HG02610 (cell line): Measurements from ENCODE around the gene TANGO6.

Source experiments
- ATAC-seq: cut with Tn5 transposase; IDR thresholded peaks from one replicate; pipeline ENCODE4 v1.9.1; 2021; ENCODE audit warnings: mild to moderate bottlenecking, moderate library complexity; ENCODE audit not compliant: unreplicated experiment

TANGO6 gene

GRCh38 chr16:69088684-69089083 lies 245.4 kb downstream of the TANGO6 start:
- ATAC-seq, result no peak

DNA sequence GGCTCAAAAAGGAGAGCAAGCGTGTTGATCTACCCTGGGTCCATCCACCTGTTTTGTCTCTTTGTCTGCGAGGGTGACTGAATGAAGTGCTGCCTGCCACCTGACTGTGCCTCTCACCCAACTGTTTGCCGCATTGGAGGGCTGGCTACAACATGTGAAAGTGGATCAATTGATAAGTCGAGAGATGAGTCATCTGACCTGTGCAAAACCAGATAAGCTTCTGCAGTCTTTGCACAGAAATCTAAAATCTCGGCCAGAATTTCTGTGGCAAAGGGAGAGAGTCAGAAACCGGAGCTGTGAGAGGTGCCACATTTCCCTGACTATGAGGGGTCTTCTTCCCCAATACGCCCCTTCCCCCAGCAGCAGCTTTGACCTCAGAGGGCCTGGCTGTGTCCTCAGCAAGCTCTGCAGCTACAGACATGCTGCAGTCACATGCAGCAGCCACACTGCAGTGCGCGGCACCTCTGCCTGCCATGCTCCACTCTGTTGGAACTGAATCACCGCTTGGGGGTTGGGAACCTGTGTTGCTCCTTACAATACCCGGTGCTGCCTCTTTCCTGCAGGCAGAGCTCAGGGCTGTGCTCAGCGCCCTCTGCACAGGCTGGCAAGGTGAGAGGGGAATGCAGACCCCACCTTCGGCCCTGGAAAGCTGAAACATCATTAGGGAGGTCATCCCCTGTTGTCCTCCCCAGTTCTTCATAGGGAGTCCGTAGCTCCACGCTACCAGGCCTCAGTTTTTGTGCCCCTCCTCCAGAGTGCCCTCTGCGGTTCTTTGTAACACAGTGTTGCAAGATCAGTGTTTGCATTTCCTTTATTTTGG lies 246.0 kb downstream of the TANGO6 start:
- no peak for ATAC-seq

- ATAC-seq, result no peak
Observed at GRCh38 chr16:69093974-69094373, 250.6 kb downstream of the TANGO6 start.

GRCh38 chr16:69094501-69094900 lies 251.2 kb downstream of the TANGO6 start:
- ATAC-seq, result no peak

GRCh38 chr16:69095193-69095592 lies 251.9 kb downstream of the TANGO6 start:
- no peak for ATAC-seq

DNA sequence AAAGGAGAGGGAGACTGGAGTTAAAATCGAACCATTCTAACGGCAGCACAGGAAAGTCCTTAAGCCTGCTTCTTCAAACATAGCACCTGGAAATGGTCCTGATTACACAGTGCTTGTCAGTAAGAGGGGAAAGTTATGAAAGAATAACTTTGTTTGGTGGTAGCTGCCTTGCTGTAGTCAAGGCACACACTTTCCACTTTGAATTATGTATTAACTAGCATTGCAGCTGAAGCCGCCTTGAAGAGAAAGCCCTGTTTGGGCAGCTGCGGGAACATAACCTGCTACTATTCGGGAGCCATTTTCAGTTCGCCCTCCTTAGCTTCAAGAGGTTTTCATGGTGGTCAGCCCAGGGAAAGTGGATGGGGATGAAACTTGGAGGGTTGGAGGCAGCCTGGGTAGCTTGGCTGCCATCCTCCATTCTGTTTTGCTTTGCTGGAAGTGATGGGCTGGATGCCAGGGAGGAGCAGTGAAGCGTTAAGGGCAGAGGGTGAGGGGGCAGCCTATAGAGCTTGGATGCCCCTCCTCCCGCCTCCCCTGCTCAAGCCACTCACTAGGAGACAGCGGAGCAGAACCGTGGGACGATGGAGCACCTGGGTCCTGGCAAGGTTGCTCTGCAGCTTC lies 256.9 kb downstream of the TANGO6 start:
- no peak for ATAC-seq

DNA sequence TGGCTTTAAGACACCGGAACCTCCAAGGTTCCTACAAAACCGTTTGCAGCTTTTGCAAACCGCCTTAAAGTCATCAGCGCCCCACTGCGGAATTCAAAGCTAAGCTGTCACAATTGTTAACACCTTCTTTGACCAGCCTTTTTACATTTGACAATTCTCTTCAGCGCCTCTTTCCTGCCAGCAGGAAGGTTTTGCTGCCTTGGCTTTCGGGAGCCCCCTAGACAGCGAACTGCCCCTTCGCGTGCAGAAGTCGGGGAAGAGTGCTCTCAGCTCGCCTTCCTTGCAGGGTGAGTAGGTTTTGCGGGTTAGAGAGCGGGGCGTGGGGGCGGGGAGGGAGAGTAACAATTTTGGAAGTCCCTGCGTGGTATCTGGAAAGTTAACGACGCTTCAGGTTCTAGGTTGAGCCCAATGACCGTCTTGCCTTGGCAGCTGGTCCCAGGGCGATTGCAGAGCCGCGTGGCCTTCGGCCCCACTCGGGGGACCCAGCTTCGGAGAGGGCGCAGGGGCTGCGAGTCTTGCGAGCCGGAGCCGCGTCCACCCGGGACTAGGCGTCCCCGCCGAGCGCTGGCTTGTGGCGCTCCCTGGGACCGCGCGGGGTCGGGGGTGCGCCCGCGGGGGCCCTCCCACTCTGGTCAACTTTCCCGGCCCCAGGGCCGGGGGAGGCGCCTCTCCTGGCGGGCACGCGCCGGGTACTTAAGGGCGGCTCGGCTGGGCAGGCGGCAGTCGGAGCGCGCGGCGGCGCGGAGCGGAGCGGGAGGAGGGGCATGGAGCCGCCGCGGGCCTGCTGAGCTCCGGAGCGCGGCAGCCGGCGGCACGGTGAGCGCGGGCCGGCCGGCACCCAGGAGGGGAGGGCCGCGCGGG lies 262.4 kb downstream of the TANGO6 start, which contains the start of gene HAS3:
HAS3 (plus strand) TSS at position 153 of the 861 bp plus-strand sequence. CDS start 3,743 bp downstream, outside the sequence.
- ATAC-seq, result no peak

- ATAC-seq, result no peak
Observed at GRCh38 chr16:69106491-69107315, 263.4 kb downstream of the TANGO6 start.

- no peak for ATAC-seq
Observed at GRCh38 chr16:69107316-69107962, 264.1 kb downstream of the TANGO6 start.

DNA sequence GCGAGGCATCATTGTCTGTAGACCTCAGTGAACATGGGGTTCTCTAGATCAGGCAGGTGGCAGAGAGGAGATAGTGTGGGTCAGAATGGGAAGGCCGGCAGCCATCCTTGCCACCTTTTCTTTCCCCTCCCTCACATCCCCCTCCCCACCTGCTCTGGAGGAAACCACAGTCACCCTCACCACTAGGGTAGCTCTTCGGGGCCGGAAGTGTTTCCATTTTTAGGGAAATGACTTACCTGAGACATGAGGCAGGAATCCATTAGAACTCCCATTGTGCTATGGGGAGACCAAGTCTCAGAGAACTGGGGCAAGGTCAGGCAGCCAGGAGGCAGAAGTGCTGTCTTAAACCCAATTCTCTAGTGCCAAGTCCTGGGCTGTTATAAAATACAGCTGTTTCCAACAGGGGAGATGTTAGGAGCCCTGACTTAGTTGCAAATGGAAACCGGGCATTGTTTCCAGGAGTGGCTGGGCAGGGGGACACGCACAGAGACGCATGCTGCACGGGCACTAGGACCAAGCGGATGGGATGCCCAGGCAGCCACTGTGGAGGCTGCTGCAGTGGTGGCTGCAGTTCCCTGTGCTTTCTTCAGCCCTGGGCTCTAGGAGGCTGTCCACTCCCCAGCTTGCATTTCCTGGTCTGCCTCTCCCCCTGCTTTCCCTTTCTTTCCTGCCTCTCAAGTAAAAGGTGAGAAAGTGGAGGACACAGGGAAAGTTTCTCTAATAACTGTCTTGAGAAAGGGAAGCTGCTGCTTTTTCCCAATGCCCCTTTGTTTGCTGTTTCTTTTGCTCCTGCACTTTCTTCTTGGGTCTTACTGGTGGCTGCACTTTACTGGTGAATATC lies 265.0 kb downstream of the TANGO6 start:
- ATAC-seq, result no peak

DNA sequence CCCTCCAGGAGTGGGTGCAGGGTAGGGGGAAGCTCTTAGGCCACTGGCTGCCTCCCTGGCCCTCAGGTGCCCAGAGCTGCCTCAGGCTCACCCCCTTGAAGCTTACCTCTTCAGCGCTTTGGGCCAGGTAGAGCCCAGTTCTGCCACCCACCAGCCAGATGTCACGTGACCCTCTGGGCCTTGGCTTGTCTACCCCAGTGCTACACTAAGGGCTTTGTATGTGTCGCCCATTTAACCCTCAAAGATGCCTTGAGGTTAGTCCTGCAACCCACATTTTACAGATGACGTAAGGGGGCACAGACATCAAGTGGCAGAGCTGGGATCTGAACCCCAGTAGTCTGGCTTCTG lies 265.5 kb downstream of the TANGO6 start:
- no peak for ATAC-seq

DNA sequence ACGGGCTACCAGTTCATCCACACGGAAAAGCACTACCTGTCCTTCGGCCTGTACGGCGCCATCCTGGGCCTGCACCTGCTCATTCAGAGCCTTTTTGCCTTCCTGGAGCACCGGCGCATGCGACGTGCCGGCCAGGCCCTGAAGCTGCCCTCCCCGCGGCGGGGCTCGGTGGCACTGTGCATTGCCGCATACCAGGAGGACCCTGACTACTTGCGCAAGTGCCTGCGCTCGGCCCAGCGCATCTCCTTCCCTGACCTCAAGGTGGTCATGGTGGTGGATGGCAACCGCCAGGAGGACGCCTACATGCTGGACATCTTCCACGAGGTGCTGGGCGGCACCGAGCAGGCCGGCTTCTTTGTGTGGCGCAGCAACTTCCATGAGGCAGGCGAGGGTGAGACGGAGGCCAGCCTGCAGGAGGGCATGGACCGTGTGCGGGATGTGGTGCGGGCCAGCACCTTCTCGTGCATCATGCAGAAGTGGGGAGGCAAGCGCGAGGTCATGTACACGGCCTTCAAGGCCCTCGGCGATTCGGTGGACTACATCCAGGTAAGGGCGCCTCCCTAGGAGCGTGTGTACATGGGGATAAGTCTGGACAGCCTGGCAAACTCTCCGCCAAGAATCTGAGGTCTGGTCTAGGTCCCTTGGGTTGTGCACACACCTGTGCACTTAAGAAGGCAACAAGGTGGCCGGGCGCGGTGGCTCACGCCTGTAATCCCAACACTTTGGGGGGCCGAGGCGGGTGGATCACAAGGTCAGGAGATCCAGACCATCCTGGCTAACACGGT lies 266.3 kb downstream of the TANGO6 start:
- no peak for ATAC-seq

DNA sequence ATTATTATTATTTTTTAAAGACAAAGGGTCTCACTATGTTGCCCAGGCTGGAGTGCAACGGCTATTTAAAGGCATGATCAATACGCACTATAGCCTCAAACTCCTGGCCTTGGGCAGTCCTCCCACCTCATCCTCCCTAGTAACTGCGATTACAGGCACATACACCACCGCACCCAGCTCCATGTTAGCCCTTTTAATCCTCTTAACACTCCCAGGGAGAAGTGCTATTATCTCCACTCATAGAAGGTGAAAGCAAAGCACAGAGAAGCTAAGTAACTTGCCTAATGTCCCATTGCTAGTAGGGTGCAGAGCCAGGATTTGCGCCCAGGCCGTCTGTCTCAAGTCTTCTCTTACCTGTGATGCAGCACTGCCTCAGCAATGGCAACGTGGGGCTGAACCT lies 267.1 kb downstream of the TANGO6 start:
- ATAC-seq, result no peak

DNA sequence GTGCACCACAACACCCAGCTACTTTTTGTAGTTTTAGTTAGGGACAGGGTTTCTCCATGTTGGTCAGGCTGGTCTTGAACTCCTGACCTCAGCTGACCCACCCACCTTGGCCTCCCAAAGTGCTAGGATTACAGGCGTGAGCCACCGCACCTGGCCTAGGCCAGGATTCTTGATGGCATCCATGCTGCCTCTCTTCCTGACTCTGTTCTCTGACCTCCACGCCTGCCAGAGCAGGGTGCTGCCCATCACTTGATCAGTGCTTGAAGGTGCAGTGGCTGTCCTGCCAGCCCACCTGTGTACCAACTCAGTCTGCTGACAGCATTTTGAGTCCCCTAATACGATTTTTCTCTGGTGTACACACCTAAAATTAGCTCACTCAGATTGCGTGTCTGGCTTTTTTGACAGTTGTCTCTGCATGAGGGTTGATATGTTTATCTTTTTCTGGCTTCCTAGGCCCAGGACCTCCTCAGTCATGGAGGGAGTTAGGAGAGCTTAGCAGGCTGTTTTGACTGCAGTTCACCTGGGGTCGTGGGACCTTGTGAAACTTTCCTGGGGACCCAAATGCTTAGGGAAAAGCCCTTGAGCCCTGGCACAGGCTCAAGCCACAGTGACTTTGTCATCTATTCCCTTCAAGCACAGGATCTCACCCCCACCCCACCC lies 268.0 kb downstream of the TANGO6 start:
- ATAC-seq, result no peak

GRCh38 chr16:69111876-69112230 lies 268.5 kb downstream of the TANGO6 start:
- ATAC-seq, result no peak

GRCh38 chr16:69112285-69113129 lies 269.2 kb downstream of the TANGO6 start:
- no peak for ATAC-seq

DNA sequence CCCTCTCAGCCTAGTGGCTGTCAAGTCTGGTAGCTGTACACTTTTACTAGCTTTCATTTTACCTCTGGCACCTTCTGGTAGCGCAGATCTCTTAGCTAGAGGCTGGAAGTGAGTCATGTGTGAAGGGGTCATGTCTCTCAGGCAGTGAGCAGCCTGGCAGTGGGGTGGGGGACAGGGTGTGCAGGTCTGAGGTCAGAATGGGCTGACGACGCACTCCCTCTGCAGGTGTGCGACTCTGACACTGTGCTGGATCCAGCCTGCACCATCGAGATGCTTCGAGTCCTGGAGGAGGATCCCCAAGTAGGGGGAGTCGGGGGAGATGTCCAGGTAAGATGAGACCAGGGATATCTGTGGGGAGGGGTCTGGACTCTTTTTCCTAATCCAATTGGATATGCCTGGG lies 269.9 kb downstream of the TANGO6 start:
- no peak for ATAC-seq
